ENCODE data around the gene ZNF780A.
"Not testable (repeated sequence)": the region's sequence is repeated elsewhere in the genome, so short reads cannot be mapped to it uniquely, and the experiment has no call there.

ZNF780A gene

DNA sequence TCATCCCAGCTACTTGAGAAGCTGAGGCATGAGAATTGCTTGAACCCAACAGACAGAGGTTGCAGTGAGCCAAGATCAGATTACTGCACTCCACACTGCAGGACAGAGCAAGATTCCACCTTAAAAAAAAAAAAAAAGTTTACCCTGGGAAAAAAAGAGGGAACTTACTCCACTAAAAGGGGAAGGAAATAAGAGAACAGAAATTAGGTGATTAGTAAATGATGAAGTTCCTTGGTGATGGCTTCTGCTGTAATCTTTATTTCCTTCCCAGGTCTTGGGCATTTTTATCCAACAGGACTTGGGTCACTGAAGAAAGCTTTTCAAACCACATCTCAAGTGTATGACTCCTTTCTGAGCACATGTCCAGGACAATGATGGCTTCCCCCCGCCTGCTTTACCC is 9.3 kb downstream of the ZNF780A start:
- DNase-seq = no peak

- no peak for DNase-seq
These were observed 10.5 kb downstream of the ZNF780A start for GRCh38 chr19:40080289-40080688.

DNA sequence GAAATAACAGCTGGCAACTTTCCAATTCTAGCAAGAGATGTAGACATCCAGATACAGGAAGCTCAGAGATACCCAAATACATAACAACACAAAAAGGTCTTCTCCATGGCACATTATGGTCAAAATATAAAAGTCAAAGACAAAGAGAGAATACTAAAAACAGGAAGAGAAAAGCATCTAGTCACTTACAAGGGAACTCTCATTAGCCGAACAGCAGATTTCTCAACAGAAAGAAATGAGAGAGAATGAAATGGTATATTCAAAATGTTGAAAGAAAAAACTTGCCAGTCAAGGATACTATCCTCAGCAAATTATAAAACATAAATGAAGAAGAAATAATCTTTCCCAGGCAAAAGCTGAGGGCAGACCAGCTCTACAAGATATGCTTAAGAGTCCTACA is 12.4 kb downstream of the ZNF780A start:
- DNase-seq = no peak

GRCh38 chr19:40070058-40070457 is 20.7 kb downstream of the ZNF780A start:
- DNase-seq = no peak

DNA sequence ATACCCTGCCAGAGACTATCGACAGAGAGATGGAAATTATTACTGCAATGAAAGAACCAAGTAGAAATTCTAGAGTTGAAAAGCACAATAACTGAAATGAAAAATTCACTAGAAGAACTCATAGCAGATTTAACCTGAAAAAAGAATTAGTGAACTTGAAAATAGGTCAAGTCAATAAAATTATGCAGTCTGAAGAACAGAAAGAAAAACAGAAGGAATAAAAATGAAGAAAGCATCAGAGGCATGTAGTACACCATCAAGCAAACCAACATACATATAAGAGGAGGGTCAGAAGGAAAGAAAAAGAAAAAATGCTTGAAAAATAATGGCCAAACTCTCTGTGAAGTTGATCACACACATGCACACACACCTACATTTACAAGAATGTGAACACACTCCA is 31.1 kb downstream of the ZNF780A start:
- DNase-seq = no peak

DNA sequence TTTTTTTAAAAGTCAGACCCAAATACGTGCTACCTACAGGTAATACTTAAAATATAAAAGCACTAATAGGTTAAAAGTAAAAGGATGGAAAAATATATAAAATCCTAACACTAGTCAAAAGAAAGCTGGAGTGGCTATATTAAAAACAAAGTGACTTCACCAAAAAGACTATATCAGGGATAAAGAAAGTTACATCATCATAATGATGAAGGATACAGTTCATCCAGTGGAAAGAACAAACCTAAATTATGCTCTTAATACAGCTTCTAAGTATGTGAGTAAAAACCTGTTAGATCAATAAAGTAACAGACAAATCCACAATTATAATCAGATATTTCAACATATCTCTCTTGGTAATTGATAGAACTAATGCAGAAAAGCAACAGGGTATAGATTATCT is 33.6 kb downstream of the ZNF780A start:
- no peak for DNase-seq

GRCh38 chr19:40056505-40056904 is 34.2 kb downstream of the ZNF780A start:
- DNase-seq = no peak

DNA sequence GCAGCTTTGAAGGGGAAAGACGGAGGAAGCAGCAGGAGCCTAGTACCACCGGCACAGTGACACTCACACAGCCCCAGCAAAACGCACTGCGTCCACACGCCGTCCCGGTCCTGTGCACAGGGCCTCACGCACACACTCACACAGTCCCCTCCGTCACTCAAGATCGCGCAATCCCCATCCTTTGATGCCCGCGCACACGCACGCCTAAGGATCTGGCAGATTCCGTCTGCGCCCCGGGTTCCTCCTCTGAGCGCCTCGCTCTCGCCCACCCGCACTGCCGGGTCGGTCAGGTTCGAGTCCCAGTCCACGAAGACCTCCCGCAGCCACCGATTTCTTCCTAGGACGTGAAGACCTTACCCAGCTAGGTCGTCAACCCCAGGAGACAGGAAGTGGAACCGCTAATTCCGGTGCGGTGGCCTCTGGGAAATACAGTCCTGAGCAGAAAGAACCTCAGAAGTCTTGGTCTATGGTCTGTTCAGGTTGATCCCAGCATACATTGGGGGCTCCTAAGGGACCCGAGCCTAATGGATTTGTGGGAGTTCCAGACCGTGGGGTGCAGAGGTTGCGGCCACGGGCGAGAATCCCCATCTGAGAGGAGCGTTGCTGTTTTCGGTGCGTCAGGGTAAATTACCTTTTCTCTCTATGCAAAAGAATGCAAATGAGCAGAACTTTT is 34.8 kb downstream of the ZNF780A start, which contains the start of gene ZNF780B:
Gene ZNF780B (minus strand): TSS at position 400 of the 673 bp plus-strand sequence. CDS start 5,899 bp downstream, outside the sequence.
- peak; percentile 73 for DNase-seq

- no peak for DNase-seq
These were observed 35.7 kb downstream of the ZNF780A start for GRCh38 chr19:40055049-40055448.

GRCh38 chr19:40054632-40055031 is 36.1 kb downstream of the ZNF780A start:
- no peak for DNase-seq

DNA sequence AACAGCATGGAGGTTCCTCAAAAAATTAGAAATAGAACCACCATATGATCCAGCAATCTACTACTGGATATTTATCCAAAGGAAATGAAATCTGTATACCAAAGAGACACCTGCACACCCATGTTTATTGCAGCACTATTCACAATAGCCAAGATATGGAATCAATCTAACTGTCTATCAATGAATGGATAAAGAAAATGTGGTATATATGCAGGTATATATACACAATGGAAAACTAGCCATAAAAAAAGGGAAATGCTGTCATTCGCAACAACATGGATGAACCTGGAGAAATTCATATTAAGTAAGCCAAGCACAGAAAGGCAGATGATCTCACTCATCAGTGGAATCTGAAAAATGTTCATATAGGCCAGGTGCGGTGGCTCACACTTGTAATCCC is 37.3 kb downstream of the ZNF780A start:
- no peak for DNase-seq

- not testable (repeated sequence) for DNase-seq
These were observed 49.0 kb downstream of the ZNF780A start for GRCh38 chr19:40041718-40042117.

DNA sequence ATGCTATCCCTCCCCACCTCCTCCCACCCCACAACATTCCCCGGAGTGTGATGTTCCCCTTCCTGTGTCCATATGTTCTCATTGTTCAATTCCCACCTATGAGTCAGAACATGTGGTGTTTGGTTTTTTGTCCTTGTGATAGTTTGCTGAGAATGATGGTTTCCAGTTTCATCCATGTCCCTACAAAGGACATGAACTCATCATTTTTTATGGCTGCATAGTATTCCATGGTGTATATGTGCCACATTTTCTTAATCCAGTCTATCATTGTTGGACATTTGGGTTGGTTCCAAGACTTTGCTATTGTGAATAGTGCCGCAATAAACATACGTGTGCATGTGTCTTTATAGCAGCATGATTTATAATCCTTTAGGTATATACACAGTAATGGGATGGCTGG is 52.7 kb downstream of the ZNF780A start:
- not testable (repeated sequence) for DNase-seq

DNA sequence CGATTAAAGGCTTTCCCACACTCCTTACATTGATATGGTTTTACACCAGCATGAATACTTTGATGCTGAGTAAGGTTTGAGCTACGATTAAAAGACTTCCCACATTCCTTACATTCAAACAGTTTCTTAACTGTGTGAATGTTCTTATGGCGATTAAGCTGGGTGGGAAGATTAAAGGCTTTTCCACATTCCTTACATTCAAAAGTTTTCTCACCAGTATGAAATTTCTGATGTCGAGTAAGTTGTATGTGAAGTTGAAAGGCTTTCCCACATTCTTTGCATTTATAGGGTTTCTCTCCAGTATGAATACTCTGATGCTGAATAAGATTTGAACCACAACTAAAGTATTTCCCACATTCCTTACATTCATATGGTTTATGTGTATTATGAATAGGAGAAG is 54.7 kb downstream of the ZNF780A start:
- no peak for DNase-seq

- DNase-seq = no peak
These were observed 56.7 kb downstream of the ZNF780A start for GRCh38 chr19:40033989-40034560.

GRCh38 chr19:40026597-40026970 is 64.2 kb downstream of the ZNF780A start:
- no peak for DNase-seq

DNA sequence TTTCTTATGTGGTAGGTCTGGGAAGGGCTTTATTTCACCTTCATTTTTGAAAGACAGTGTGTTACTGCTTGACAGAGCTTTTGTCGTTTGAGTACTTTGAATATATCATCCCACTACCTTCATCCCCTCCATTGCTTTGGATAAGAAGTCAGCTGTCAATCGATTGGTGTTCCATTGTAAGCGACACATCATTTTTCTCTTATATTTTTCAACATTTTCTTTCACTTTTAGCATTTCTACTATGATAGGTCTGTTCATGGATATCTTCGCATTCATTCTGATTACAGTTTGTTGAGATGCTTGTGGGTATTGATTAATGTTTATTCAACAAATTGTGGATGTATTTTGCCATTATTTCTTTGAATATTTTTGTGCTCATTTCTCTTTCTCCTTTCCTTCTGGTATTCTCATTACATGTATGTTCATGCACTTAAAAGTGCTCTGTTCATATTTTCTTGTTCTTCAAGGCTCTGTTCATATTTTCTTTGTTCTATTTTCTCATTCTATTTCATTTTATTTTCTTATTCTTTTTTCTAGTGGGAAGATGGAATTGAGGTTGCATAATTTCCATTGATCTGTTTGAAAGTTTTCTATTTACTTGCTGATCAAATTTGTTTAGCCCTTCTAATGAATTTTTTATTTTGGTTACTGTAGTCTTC is 64.7 kb downstream of the ZNF780A start:
- DNase-seq = no peak

GRCh38 chr19:40023969-40024368 is 66.8 kb downstream of the ZNF780A start:
- no peak for DNase-seq

Measured in CD4-positive, alpha-beta T cell treated with Interleukin-17A for 4 hours (primary cell).